HepG2 (cell line): Measurements from ENCODE around the gene PSKH1. TPM values are rescaled to one million over a fixed set of nuclear protein-coding genes. Genes with fewer than 3 reads are reported as not detected.

Source experiments
- ATF1 ChIP-seq: IDR thresholded peaks from 2 replicates; pipeline ENCODE4 v1.6.1; 2016; ENCODE audit warnings: mild to moderate bottlenecking, control low read depth
- ATF7 ChIP-seq, 2 experiments: fragments of 450-650 bp in 1 of 2; sonication (generic) in 1 of 2; formaldehyde crosslinking in 1 of 2; IDR thresholded peaks; 2 replicates each; pipeline versions ENCODE4 v1.4.0 to v1.6.1; 2016 to 2020; ENCODE audit warnings: antibody characterized with exemption in 1 of 2, mild to moderate bottlenecking in 1 of 2, missing genetic modification reagents in 1 of 2
- CBFB ChIP-seq: sonication (generic); formaldehyde crosslinking; IDR thresholded peaks from 2 replicates; pipeline ENCODE4 v1.4.0; 2020; ENCODE audit warnings: missing genetic modification reagents
- POLR2AphosphoS5 ChIP-seq: IDR thresholded peaks from 2 replicates; pipeline ENCODE4 v1.6.1; 2012; ENCODE audit warnings: low read depth, low read length
- SP5 ChIP-seq: IDR thresholded peaks from 2 replicates; pipeline ENCODE4 v1.6.1; 2016; ENCODE audit warnings: low read depth, borderline replicate concordance
- ZFY ChIP-seq: sonication (generic); formaldehyde crosslinking; IDR thresholded peaks from 2 replicates; pipeline ENCODE4 v1.4.0; 2020; ENCODE audit warnings: missing genetic modification reagents
- ZKSCAN1 ChIP-seq: fragments of 150-350 bp; IDR thresholded peaks from 2 replicates; pipeline ENCODE4 v1.6.1; 2014; ENCODE audit warnings: low read length
- ZKSCAN5 ChIP-seq: sonication (generic); formaldehyde crosslinking; IDR thresholded peaks from 2 replicates; pipeline ENCODE4 v1.5.1; 2020; ENCODE audit warnings: mild to moderate bottlenecking, missing genetic modification reagents
- ZNF136 ChIP-seq: sonication (generic); formaldehyde crosslinking; IDR thresholded peaks from 2 replicates; pipeline ENCODE4 v1.8.1; 2022; ENCODE audit warnings: low read depth, mild to moderate bottlenecking, moderate library complexity, missing genetic modification reagents
- ZNF317 ChIP-seq: sonication (generic); formaldehyde crosslinking; IDR thresholded peaks from 2 replicates; pipeline ENCODE4 v1.5.0; 2020; ENCODE audit warnings: mild to moderate bottlenecking, missing genetic modification reagents
- ZNF34 ChIP-seq: sonication (generic); formaldehyde crosslinking; IDR thresholded peaks from 2 replicates; pipeline ENCODE4 v1.4.0; 2020; ENCODE audit warnings: mild to moderate bottlenecking, missing genetic modification reagents, borderline replicate concordance
- ZNF567 ChIP-seq: sonication (generic); formaldehyde crosslinking; IDR thresholded peaks from 2 replicates; pipeline ENCODE4 v1.8.1; 2023; ENCODE audit warnings: mild to moderate bottlenecking, missing genetic modification reagents, borderline replicate concordance
- ZNF766 ChIP-seq: sonication (generic); formaldehyde crosslinking; IDR thresholded peaks from 2 replicates; pipeline ENCODE4 v1.5.0; 2020; ENCODE audit warnings: missing genetic modification reagents, borderline replicate concordance
- ZNF792 ChIP-seq: IDR thresholded peaks from 2 replicates; pipeline ENCODE4 v1.6.1; 2016
- polyA plus RNA-seq, 8 experiments: library from polyadenylated mRNA; depleted of rRNA in 3 of 8; stranded (reverse) in 7 of 8; unstranded in 1 of 8; fragments of >200 nt; fragmentation: Illumina TruSeq in 4 of 8; extraction: Trizol in 4 of 8; gene quantifications; 2 replicates each; pipeline versions ENCODE4 v1.2.1 to v1.2.3, GENCODE V29; 2011 to 2016; ENCODE audit warnings: low read depth in 4 of 8, missing spikeins in 1 of 8, mixed read lengths in 1 of 8; ENCODE audit not compliant: insufficient read depth in 1 of 8
- total RNA-seq, 5 experiments: library from RNA; depleted of rRNA; stranded (reverse); fragments of >200 nt; fragmentation: Illumina TruSeq; extraction: Trizol; gene quantifications; 2 replicates each; pipeline ENCODE4 v1.2.3, GENCODE V29; 2016; ENCODE audit warnings: low read depth in 1 of 5
- TF ChIP-seq, protein P1 (sequence below): sonication (generic); formaldehyde crosslinking; IDR thresholded peaks from 2 replicates; pipeline ENCODE4 v1.5.0; 2020; ENCODE audit warnings: missing genetic modification reagents
- TF ChIP-seq, protein P2 (sequence below), 2 experiments: sonication (generic) in 1 of 2; formaldehyde crosslinking in 1 of 2; IDR thresholded peaks; 2 replicates each; pipeline versions ENCODE4 v1.5.1 to v1.6.1; 2011 to 2020; ENCODE audit warnings: borderline replicate concordance in 1 of 2, low read depth in 1 of 2, low read length in 1 of 2, mild to moderate bottlenecking in 1 of 2, missing genetic modification reagents in 1 of 2, moderate library complexity in 1 of 2
- TF ChIP-seq, protein P3 (sequence below): sonication (generic); formaldehyde crosslinking; IDR thresholded peaks from 2 replicates; pipeline ENCODE4 v1.4.0; 2020; ENCODE audit warnings: missing genetic modification reagents, mild to moderate bottlenecking, borderline replicate concordance
- TF ChIP-seq, protein P4 (sequence below): sonication (generic); formaldehyde crosslinking; IDR thresholded peaks from 2 replicates; pipeline ENCODE4 v1.8.0; 2022; ENCODE audit warnings: mild to moderate bottlenecking, missing genetic modification reagents; ENCODE audit not compliant: insufficient replicate concordance
- TF ChIP-seq, protein P5 (sequence below): sonication (generic); formaldehyde crosslinking; IDR thresholded peaks from 2 replicates; pipeline ENCODE4 v1.4.0; 2020; ENCODE audit warnings: mild to moderate bottlenecking, missing genetic modification reagents

The PSKH1 gene
- total and polyA plus RNA-seq, 2 of the 13 experiments (the other 11 are each of a cell fraction or from before 2014, with no cell fraction given), result 8.4 to 19.1 TPM

DNA sequence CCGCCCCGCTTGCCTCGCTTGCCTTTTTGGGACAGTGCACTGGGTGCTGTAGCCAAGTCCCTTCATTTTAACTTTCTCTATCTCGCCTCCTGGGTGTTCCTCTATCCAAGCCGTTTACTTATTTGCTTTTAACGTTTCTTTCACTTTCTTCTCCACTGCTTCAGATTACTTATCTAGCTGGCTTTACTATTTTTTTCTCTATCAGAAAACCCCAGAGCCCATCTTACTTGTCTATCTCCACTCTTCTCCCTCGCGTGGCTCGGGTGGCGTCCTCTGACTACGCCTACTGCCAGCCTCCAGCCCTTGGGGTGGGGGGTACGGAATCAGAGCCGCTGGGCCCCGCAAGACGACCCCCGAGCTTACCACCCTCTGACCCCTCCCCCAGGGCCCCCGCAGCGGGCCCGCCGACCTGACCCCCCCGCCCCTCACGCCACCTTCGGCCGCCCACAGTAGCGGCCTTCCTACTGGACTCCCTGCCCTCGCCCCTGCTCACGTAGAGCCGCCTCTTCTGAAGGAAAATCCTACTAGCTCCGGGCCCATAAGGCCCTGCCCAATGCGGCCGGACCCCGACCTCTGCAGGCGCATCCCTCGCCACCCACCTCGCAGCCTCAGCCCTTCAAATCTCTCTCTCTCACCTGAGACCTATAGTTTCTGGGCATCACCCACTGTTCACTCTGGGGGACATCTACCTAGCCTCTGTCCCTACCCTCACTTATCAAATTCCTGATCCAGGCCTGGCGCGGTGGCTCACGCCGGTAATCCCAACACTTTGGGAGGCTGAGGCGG is 76.4 kb downstream of the PSKH1 start (continued):
- TF ChIP-seq POLR2AphosphoS5 (peak; percentile 64; the same call in 1 of the 2 replicates), ATF7 (IDR thresholded peaks at IDR 0.05) (no peak), ATF7 (CRISPR knock-in tag; IDR thresholded peaks at IDR 0.05) (no peak), ZNF34 (CRISPR knock-in tag) (no peak), CBFB (CRISPR knock-in tag) (no peak), ZNF766 (CRISPR knock-in tag) (no peak), SP5 (CRISPR knock-in tag) (no peak; the same call in 1 of the 2 replicates), ZFY (CRISPR knock-in tag) (peak; percentile 76), ZKSCAN5 (CRISPR knock-in tag) (no peak), ZKSCAN1 (no peak), ATF1 (no peak), ZNF317 (0 out of 2 replicates have a peak, but pooled peaks have one; percentile 33), ZNF136 (no peak), ZNF792 (CRISPR knock-in tag) (no peak; the same call in 1 of the 2 replicates), ZNF567 (CRISPR knock-in tag) (0 out of 2 replicates have a peak, but pooled peaks have one; percentile 9)
- TF ChIP-seq, protein P1, sequence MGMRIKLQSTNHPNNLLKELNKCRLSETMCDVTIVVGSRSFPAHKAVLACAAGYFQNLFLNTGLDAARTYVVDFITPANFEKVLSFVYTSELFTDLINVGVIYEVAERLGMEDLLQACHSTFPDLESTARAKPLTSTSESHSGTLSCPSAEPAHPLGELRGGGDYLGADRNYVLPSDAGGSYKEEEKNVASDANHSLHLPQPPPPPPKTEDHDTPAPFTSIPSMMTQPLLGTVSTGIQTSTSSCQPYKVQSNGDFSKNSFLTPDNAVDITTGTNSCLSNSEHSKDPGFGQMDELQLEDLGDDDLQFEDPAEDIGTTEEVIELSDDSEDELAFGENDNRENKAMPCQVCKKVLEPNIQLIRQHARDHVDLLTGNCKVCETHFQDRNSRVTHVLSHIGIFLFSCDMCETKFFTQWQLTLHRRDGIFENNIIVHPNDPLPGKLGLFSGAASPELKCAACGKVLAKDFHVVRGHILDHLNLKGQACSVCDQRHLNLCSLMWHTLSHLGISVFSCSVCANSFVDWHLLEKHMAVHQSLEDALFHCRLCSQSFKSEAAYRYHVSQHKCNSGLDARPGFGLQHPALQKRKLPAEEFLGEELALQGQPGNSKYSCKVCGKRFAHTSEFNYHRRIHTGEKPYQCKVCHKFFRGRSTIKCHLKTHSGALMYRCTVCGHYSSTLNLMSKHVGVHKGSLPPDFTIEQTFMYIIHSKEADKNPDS (CRISPR knock-in tag), result no peak
- TF ChIP-seq, protein P2, sequence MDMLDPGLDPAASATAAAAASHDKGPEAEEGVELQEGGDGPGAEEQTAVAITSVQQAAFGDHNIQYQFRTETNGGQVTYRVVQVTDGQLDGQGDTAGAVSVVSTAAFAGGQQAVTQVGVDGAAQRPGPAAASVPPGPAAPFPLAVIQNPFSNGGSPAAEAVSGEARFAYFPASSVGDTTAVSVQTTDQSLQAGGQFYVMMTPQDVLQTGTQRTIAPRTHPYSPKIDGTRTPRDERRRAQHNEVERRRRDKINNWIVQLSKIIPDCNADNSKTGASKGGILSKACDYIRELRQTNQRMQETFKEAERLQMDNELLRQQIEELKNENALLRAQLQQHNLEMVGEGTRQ (IDR thresholded peaks at IDR 0.05; ENCODE audit: low read depth, low read length), result no peak
- TF ChIP-seq, protein P2 (CRISPR knock-in tag; IDR thresholded peaks at IDR 0.05; ENCODE audit: borderline replicate concordance), result no peak
- TF ChIP-seq, protein P3, sequence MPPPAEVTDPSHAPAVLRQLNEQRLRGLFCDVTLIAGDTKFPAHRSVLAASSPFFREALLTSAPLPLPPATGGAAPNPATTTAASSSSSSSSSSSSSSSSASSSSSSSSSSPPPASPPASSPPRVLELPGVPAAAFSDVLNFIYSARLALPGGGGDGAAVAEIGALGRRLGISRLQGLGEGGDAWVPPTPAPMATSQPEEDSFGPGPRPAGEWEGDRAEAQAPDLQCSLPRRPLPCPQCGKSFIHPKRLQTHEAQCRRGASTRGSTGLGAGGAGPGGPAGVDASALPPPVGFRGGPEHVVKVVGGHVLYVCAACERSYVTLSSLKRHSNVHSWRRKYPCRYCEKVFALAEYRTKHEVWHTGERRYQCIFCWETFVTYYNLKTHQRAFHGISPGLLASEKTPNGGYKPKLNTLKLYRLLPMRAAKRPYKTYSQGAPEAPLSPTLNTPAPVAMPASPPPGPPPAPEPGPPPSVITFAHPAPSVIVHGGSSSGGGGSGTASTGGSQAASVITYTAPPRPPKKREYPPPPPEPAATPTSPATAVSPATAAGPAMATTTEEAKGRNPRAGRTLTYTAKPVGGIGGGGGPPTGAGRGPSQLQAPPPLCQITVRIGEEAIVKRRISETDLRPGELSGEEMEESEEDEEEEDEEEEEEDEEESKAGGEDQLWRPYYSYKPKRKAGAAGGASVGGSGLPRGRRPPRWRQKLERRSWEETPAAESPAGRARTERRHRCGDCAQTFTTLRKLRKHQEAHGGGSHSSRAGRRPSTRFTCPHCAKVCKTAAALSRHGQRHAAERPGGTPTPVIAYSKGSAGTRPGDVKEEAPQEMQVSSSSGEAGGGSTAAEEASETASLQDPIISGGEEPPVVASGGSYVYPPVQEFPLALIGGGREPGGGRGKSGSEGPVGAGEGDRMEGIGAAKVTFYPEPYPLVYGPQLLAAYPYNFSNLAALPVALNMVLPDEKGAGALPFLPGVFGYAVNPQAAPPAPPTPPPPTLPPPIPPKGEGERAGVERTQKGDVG (CRISPR knock-in tag), result peak; percentile 66; the same call in 1 of the 2 replicates
- TF ChIP-seq, protein P4, sequence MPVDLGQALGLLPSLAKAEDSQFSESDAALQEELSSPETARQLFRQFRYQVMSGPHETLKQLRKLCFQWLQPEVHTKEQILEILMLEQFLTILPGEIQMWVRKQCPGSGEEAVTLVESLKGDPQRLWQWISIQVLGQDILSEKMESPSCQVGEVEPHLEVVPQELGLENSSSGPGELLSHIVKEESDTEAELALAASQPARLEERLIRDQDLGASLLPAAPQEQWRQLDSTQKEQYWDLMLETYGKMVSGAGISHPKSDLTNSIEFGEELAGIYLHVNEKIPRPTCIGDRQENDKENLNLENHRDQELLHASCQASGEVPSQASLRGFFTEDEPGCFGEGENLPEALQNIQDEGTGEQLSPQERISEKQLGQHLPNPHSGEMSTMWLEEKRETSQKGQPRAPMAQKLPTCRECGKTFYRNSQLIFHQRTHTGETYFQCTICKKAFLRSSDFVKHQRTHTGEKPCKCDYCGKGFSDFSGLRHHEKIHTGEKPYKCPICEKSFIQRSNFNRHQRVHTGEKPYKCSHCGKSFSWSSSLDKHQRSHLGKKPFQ (CRISPR knock-in tag), result no peak
- TF ChIP-seq, protein P5, sequence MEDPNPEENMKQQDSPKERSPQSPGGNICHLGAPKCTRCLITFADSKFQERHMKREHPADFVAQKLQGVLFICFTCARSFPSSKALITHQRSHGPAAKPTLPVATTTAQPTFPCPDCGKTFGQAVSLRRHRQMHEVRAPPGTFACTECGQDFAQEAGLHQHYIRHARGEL, result no peak
